SW480 (cell line): ENCODE data around the gene CFAP77.

Source experiments
- DNase-seq: peaks from one replicate; pipeline ENCODE4 v3.0.0-alpha.2; 2016; ENCODE audit warnings: low spot score

Gene CFAP77

GRCh38 chr9:132456241-132456640 lies 46.2 kb downstream of the CFAP77 start:
- DNase-seq, result no peak

GRCh38 chr9:132457504-132458236 lies 47.7 kb downstream of the CFAP77 start:
- DNase-seq, result no peak

- no peak for DNase-seq
Measured at GRCh38 chr9:132458432-132458831, 48.4 kb downstream of the CFAP77 start.

- no peak for DNase-seq
Measured at GRCh38 chr9:132459661-132460060, 49.6 kb downstream of the CFAP77 start.

- no peak for DNase-seq
Measured at GRCh38 chr9:132460240-132460639, 50.2 kb downstream of the CFAP77 start.

- DNase-seq, result no peak
Measured at GRCh38 chr9:132461281-132461896, 51.4 kb downstream of the CFAP77 start.

- no peak for DNase-seq
Measured at GRCh38 chr9:132461971-132462370, 52.0 kb downstream of the CFAP77 start.

- no peak for DNase-seq
Measured at GRCh38 chr9:132464547-132464946, 54.5 kb downstream of the CFAP77 start.

GRCh38 chr9:132465131-132465635 lies 55.2 kb downstream of the CFAP77 start:
- no peak for DNase-seq

GRCh38 chr9:132472199-132472598 lies 62.2 kb downstream of the CFAP77 start:
- peak; percentile 13 for DNase-seq

- DNase-seq, result no peak
Measured at GRCh38 chr9:132472599-132472998, 62.6 kb downstream of the CFAP77 start.

- peak; percentile 88 for DNase-seq
Measured at GRCh38 chr9:132474253-132474652, 64.2 kb downstream of the CFAP77 start.

- DNase-seq, result no peak
Measured at GRCh38 chr9:132478353-132479050, 68.5 kb downstream of the CFAP77 start.

- no peak for DNase-seq
Measured at GRCh38 chr9:132479733-132480132, 69.7 kb downstream of the CFAP77 start.

- no peak for DNase-seq
Measured at GRCh38 chr9:132481053-132481849, 71.2 kb downstream of the CFAP77 start.

- DNase-seq, result peak; percentile 62
Measured at GRCh38 chr9:132482196-132482813, 72.3 kb downstream of the CFAP77 start.

- DNase-seq, result no peak
Measured at GRCh38 chr9:132485393-132485792, 75.4 kb downstream of the CFAP77 start.

GRCh38 chr9:132486706-132487350 lies 76.8 kb downstream of the CFAP77 start:
- DNase-seq, result no peak

- peak; percentile 17 for DNase-seq
Measured at GRCh38 chr9:132487351-132487791, 77.4 kb downstream of the CFAP77 start.

GRCh38 chr9:132487980-132488535 lies 78.0 kb downstream of the CFAP77 start:
- DNase-seq, result no peak

GRCh38 chr9:132488626-132489025 lies 78.6 kb downstream of the CFAP77 start:
- no peak for DNase-seq
